ENCODE data around the gene HEYL. TPM values are rescaled to one million over a fixed set of nuclear protein-coding genes. Genes with fewer than 3 reads are reported as not detected.
A peak's percentile ranks its signal among the peaks of the same experiment; 100 is the strongest.

HEYL gene
- total RNA-seq, 2 donors from 2014 or later, result 28.1 to 35.4 TPM

DNA sequence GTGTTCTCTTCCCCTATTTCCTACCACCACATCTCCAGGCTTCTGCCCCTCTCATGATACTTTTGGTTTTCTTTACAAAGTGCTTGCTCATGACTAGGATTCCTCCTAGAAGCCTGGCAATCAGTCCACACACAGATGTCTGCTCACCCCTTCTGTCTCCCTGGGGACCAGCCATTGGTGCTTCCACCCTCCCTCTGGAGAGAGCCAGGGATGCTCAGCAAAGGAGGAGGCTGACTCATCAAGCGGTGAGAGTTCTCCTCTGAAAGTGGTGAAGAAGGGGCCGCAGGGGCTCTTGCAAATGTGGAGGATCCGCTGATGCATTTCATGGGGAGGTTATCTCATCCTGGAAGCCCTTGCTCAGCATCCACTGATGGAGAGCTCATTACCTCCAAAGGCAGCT lies 18.0 kb upstream of the HEYL start:
- H3K27ac ChIP-seq, result no peak overlapping the region
- TF ChIP-seq, protein P1, sequence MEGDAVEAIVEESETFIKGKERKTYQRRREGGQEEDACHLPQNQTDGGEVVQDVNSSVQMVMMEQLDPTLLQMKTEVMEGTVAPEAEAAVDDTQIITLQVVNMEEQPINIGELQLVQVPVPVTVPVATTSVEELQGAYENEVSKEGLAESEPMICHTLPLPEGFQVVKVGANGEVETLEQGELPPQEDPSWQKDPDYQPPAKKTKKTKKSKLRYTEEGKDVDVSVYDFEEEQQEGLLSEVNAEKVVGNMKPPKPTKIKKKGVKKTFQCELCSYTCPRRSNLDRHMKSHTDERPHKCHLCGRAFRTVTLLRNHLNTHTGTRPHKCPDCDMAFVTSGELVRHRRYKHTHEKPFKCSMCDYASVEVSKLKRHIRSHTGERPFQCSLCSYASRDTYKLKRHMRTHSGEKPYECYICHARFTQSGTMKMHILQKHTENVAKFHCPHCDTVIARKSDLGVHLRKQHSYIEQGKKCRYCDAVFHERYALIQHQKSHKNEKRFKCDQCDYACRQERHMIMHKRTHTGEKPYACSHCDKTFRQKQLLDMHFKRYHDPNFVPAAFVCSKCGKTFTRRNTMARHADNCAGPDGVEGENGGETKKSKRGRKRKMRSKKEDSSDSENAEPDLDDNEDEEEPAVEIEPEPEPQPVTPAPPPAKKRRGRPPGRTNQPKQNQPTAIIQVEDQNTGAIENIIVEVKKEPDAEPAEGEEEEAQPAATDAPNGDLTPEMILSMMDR (IDR thresholded peaks at IDR 0.05), result no peak

DNA sequence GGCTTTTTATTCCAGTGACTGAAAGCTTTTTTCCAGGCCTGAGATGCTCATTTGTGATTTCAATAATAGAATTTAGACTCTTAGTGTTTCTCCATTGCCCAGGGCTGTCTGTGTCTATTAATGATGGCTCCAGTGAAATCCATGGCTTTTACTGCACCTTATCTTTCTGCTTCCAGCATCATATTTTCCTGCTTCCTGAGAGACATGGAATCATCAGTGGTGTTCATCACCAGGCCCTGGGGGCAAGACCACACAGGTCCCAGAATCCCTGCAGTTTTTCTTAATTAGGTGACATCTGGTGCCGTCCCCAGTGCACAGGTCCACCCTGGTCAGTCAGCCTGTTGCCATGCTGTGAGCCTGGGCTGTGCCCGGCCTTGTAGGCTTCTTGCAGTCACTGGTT lies 16.9 kb upstream of the HEYL start:
- DNase-seq (ENCODE audit: low spot score), result no peak
- H3K9me3 ChIP-seq, result no peaks in the 10 kb centered on the region
- peaks cover 0 to 47% of the 10 kb centered on the region in 2 donors for H3K4me1 ChIP-seq
- TF ChIP-seq, protein P1 (IDR thresholded peaks at IDR 0.05), result no peak
- H3K4me3 ChIP-seq, result no peak overlapping the region
- no peak overlapping the region for H3K27ac ChIP-seq
- no peaks in the 10 kb centered on the region for H3K27me3 ChIP-seq
- no peaks in the 10 kb centered on the region for H3K36me3 ChIP-seq

More for the DNA sequence above, 18.0 kb upstream of the HEYL start:
- Histone ChIP-seq H3K27me3 (no peaks in the 10 kb centered on the region), H3K9me3 (no peaks in the 10 kb centered on the region), H3K4me3 (no peak overlapping the region), H3K36me3 (no peaks in the 10 kb centered on the region), H3K4me1 (peaks cover 0 to 44% of the 10 kb centered on the region in 2 donors)
- DNase-seq (ENCODE audit: low spot score), result no peak

DNA sequence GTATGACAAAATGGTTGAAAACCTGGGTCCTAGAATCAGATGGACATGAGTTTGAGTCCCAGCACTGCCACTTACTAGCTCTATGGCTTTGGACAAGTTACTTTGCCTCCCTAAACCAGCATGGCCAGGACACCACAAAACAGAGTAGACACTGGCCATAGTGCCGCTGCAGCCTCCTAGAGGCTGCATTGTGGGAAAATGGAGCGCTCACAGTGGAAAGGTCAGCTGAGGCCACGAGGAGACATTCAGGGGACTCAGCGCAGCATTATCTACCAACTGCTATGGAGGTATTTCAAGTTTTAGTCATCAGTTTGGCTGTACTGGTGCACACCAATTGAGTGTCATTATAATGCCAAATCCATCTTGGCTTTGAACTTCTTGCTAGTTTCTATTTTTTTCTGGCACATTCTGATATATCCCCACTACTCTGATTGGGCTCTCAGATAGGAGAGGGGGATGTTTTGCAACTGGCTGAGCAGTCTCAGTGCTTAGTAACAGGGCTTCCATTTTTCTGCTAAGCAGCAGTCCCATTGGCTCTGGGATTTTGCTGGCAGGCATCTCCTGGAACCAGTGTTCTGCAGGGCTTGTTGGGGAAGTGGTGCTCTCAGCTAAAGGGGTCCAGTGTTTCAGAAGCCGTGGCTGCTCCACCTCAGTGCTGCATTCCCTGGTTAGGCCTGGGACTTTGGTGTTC lies 16.3 kb upstream of the HEYL start:
- Histone ChIP-seq H3K27me3 (no peaks in the 10 kb centered on the region), H3K4me1 (peaks cover 0 to 47% of the 10 kb centered on the region in 2 donors), H3K27ac (no peak overlapping the region), H3K4me3 (no peak overlapping the region), H3K9me3 (no peaks in the 10 kb centered on the region), H3K36me3 (no peaks in the 10 kb centered on the region)
- TF ChIP-seq, protein P1 (IDR thresholded peaks at IDR 0.05), result no peak
- DNase-seq (ENCODE audit: low spot score), result no peak

DNA sequence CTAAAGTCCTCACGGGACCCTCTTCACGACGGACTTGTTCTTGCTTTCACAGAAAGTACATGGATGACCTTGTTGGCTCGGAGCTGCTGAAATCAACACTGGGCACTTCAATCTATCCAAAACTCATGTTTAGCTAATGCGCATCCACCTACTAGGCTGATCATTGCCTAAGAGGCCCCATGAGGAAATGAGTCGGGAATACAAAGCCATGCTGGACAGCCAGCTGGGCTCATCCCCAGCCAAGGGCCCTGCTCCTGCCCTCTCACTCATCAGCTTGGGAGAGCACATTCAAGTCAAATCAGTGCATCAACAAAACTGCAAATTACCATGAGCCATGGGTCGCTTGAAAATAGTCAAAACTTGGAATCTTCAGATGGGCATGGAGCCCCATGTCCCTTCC lies 14.8 kb upstream of the HEYL start:
- H3K27me3 ChIP-seq, result no peaks in the 10 kb centered on the region
- DNase-seq (ENCODE audit: low spot score), result no peak
- H3K4me3 ChIP-seq, result no peak overlapping the region
- no peak overlapping the region for H3K27ac ChIP-seq
- H3K4me1 ChIP-seq, result peaks cover 0 to 55% of the 10 kb centered on the region in 2 donors
- H3K36me3 ChIP-seq, result no peaks in the 10 kb centered on the region
- TF ChIP-seq, protein P1 (IDR thresholded peaks at IDR 0.05), result no peak
- H3K9me3 ChIP-seq, result no peaks in the 10 kb centered on the region

DNA sequence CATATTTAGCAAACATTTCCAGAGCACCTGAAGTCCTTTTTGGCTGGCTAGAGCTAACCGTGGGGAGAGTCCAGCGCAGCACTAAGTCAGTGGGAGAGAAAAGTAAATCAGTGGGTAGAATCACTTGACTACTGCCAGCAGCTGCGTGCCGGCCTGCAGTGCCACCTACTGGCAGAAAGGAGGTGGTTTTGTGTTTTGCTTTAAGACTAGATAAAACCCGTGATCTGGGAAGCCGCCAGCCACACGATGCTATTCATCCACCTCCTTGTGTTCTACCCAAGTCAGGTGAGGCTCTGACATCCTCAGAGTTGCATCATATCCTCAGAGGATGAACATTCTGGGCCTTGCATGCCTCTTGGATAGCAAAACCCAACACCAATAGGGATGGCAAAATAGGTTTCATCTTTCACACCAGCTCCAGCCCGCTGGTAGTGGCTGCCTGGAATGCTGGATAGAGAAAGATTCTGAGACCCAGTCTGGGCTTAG lies 14.1 kb upstream of the HEYL start:
- TF ChIP-seq, protein P1 (IDR thresholded peaks at IDR 0.05), result peak; percentile 82 to 97
- peak; percentile 88 for DNase-seq (ENCODE audit: low spot score)
- Histone ChIP-seq H3K36me3 (no peaks in the 10 kb centered on the region), H3K4me1 (peaks cover 0 to 60% of the 10 kb centered on the region in 2 donors), H3K27me3 (no peaks in the 10 kb centered on the region), H3K9me3 (no peaks in the 10 kb centered on the region), H3K4me3 (no peak overlapping the region), H3K27ac (peak overlapping the region in 1 of 2 donors; percentile 51)

All from right atrium auricular region (tissue), 2 donors.